Pulmonary artery endothelial cell (primary cell): ENCODE data around the gene PJVK. TPM values are rescaled to one million over a fixed set of nuclear protein-coding genes. Genes with fewer than 3 reads are reported as not detected.
A peak's percentile ranks its signal among the peaks of the same experiment; 100 is the strongest.

Experiments used
- DNase-seq: peaks from one replicate; pipeline ENCODE4 v3.0.0-alpha.2; 2011; ENCODE audit warnings: low read depth, low spot score
- total RNA-seq: library from RNA; depleted of rRNA; stranded (reverse); fragments of >200 nt; gene quantifications from 2 replicates; pipeline ENCODE4 v1.2.3, GENCODE V29; 2014

The PJVK gene
- total RNA-seq, 1 donor from 2014 or later, result 1.3 TPM

GRCh38 chr2:178480227-178481181 lies 29.3 kb downstream of the PJVK start, which contains the start of gene PLEKHA3:
TSS of gene PLEKHA3 (plus strand) at chr2:178480457. CDS start at chr2:178480870, 413 bp downstream.
- DNase-seq, result peak; percentile 82

GRCh38 chr2:178482437-178482836 lies 31.3 kb downstream of the PJVK start:
- no peak for DNase-seq

- DNase-seq, result no peak
Measured at GRCh38 chr2:178484245-178485041, 33.3 kb downstream of the PJVK start.

GRCh38 chr2:178485356-178485755 lies 34.2 kb downstream of the PJVK start:
- DNase-seq, result no peak

GRCh38 chr2:178491612-178492011 lies 40.4 kb downstream of the PJVK start:
- no peak for DNase-seq

GRCh38 chr2:178496049-178496448 lies 44.9 kb downstream of the PJVK start:
- no peak for DNase-seq

- DNase-seq, result no peak
Measured at GRCh38 chr2:178498137-178498536, 47.0 kb downstream of the PJVK start.

GRCh38 chr2:178499640-178500039 lies 48.5 kb downstream of the PJVK start:
- DNase-seq, result no peak

- no peak for DNase-seq
Measured at GRCh38 chr2:178502751-178503150, 51.6 kb downstream of the PJVK start.

- DNase-seq, result no peak
Measured at GRCh38 chr2:178506101-178506500, 54.9 kb downstream of the PJVK start.

GRCh38 chr2:178506524-178506923 lies 55.3 kb downstream of the PJVK start:
- DNase-seq, result no peak

GRCh38 chr2:178506949-178507348 lies 55.8 kb downstream of the PJVK start:
- no peak for DNase-seq

- no peak for DNase-seq
Measured at GRCh38 chr2:178508646-178509045, 57.5 kb downstream of the PJVK start.

GRCh38 chr2:178510384-178510783 lies 59.2 kb downstream of the PJVK start:
- DNase-seq, result no peak

Other genes with a start within 250 kb of the PJVK start
- 34.1 and 55.1 TPM in 2 replicates for gene PRKRA, start 203 bp upstream of the PJVK start, total RNA-seq
- 17.8 and 26.2 TPM in 2 replicates for gene FKBP7, start 27.2 kb downstream of the PJVK start, total RNA-seq
- 7.1 and 9.0 TPM in 2 replicates for gene PLEKHA3, start 29.1 kb downstream of the PJVK start, total RNA-seq